Uterus (tissue), 4 donors: ENCODE measurements around the gene FILIP1L. TPM values are rescaled to one million over a fixed set of nuclear protein-coding genes. Genes with fewer than 3 reads are reported as not detected.
A peak's percentile ranks its signal among the peaks of the same experiment; 100 is the strongest.

ENCODE experiments used
- DNase-seq, 2 donors: peaks; one replicate each; pipeline ENCODE4 v3.0.0-alpha.2; 2019 to 2020
- H3K27ac ChIP-seq, 2 donors: fragments of 200-600 bp; sonication (generic); 1 replicate in 1 of 2; 2 replicates in 1 of 2; pipeline ENCODE4 v1.5.1; 2016 to 2018
- H3K27me3 ChIP-seq, 2 donors: fragments of 200-600 bp; sonication (generic); one replicate each; pipeline ENCODE4 v1.5.1; 2018 to 2019; ENCODE audit warnings: control low read depth in 1 of 2
- H3K36me3 ChIP-seq, 2 donors: fragments of 200-600 bp; sonication (generic); one replicate each; pipeline ENCODE4 v1.5.1; 2019; ENCODE audit warnings: control low read depth in 1 of 2
- H3K4me1 ChIP-seq, 2 donors: fragments of 200-600 bp; sonication (generic); one replicate each; pipeline ENCODE4 v1.5.1; 2018 to 2019; ENCODE audit warnings: control low read depth in 1 of 2
- H3K4me3 ChIP-seq, 2 donors: fragments of 200-600 bp; sonication (generic); 1 replicate in 1 of 2; 2 replicates in 1 of 2; pipeline ENCODE4 v1.5.1; 2018 to 2019; ENCODE audit warnings: mild to moderate bottlenecking in 1 of 2
- H3K9me3 ChIP-seq, 2 donors: fragments of 200-600 bp; sonication (generic); one replicate each; pipeline ENCODE4 v1.5.1; 2019; ENCODE audit warnings: control low read depth in 1 of 2
- CTCF ChIP-seq, 4 experiments: fragments of 200-600 bp in 2 of 4; fragments of 450-650 bp in 2 of 4; sonication (generic) in 2 of 4; IDR thresholded peaks; one replicate each; pipeline ENCODE4 v1.5.1; 2016 to 2019; ENCODE audit warnings: antibody characterized with exemption in 4 of 4, mild to moderate bottlenecking in 2 of 4, moderate library complexity in 1 of 4
- POLR2A ChIP-seq, 2 donors: fragments of 450-650 bp; IDR thresholded peaks; one replicate each; pipeline ENCODE4 v1.6.1; 2016; ENCODE audit warnings: antibody characterized with exemption in 2 of 2, mild to moderate bottlenecking in 1 of 2, moderate library complexity in 1 of 2
- intact Hi-C: fragments of 100-400 bp; cut with DNase I; formaldehyde crosslinking; loops from one replicate; pipeline ENCODE4 v1.15.1; 2023; ENCODE audit warnings: low total_unique reads
- microRNA-seq: library from miRNA; unstranded; fragments of <30 nt; microRNA quantifications from one replicate; pipeline ENCODE4, GENCODE V29; 2016; ENCODE audit warnings: borderline microRNAs expressed, borderline replicate concordance
- small RNA-seq: library from RNA; depleted of rRNA; stranded (forward); fragments of <200 nt; gene quantifications from one replicate; pipeline ENCODE3, GENCODE V24; 2016
- total RNA-seq, 4 donors: library from RNA; depleted of rRNA in 3 of 4; stranded (reverse); fragments of >200 nt in 3 of 4; gene quantifications; one replicate each; pipeline versions ENCODE4 v1.1.0 to v1.2.4, GENCODE V29; 2014 to 2023
- donor health status: DM: yes; HTN: yes; CAD: no.

Gene FILIP1L
- total RNA-seq, 4 donors from 2014 or later, result 48.5 to 99.1 (median 66.3) TPM

- Histone ChIP-seq H3K4me1 (no peaks in the 10 kb centered on the region), H3K27me3 (no peaks in the 10 kb centered on the region), H3K27ac (no peak overlapping the region), H3K4me3 (no peak overlapping the region), H3K36me3 (no peaks in the 10 kb centered on the region), H3K9me3 (no peaks in the 10 kb centered on the region)
- TF ChIP-seq CTCF (IDR thresholded peaks at IDR 0.05), result no peak
- no peak for DNase-seq
- intact Hi-C loops, result no loop called here
Measured at GRCh38 chr3:99799422-99799821, 314.9 kb downstream of the FILIP1L start.

- Histone ChIP-seq H3K27ac (no peak overlapping the region), H3K36me3 (no peaks in the 10 kb centered on the region), H3K4me1 (no peaks in the 10 kb centered on the region), H3K27me3 (no peaks in the 10 kb centered on the region), H3K9me3 (no peaks in the 10 kb centered on the region), H3K4me3 (no peak overlapping the region)
- no peak for DNase-seq
- TF ChIP-seq CTCF (IDR thresholded peaks at IDR 0.05), result no peak
- intact Hi-C loops, result no loop called here
Measured at GRCh38 chr3:99795573-99795972, 318.7 kb downstream of the FILIP1L start.

- no peaks in the 10 kb centered on the region for H3K36me3 ChIP-seq
- TF ChIP-seq CTCF (IDR thresholded peaks at IDR 0.05) (no peak), POLR2A (IDR thresholded peaks at IDR 0.05) (no peak)
- intact Hi-C loops, result no loop called here
- no peaks in the 10 kb centered on the region for H3K4me1 ChIP-seq
- no peak for DNase-seq
- H3K4me3 ChIP-seq, result no peak overlapping the region
- no peak overlapping the region for H3K27ac ChIP-seq
- H3K27me3 ChIP-seq, result no peaks in the 10 kb centered on the region
- H3K9me3 ChIP-seq, result no peaks in the 10 kb centered on the region
Measured at GRCh38 chr3:99794485-99794884, 319.8 kb downstream of the FILIP1L start.

GRCh38 chr3:99789011-99789721 is 325.1 kb downstream of the FILIP1L start:
- no peak for DNase-seq
- no peaks in the 10 kb centered on the region for H3K36me3 ChIP-seq
- no peak overlapping the region for H3K4me3 ChIP-seq
- no peaks in the 10 kb centered on the region for H3K4me1 ChIP-seq
- intact Hi-C loops, result no loop called here
- no peak overlapping the region for H3K27ac ChIP-seq
- H3K27me3 ChIP-seq, result no peaks in the 10 kb centered on the region
- TF ChIP-seq CTCF (IDR thresholded peaks at IDR 0.05), result peak; percentile 7 to 48 (median 38)
- TF ChIP-seq POLR2A (IDR thresholded peaks at IDR 0.05), result no peak
- H3K9me3 ChIP-seq, result no peaks in the 10 kb centered on the region

Small RNAs within 50 kb of the gene (microRNA-seq; reads per million reads assigned to microRNA genes)
- not detected for gene MIR3921

Small RNAs within 50 kb of the gene (small RNA-seq; reads per million reads assigned to genes)
- gene MIR3921, result not detected

Other genes with a start within 250 kb of the FILIP1L start
- gene TBC1D23, start 146.5 kb upstream of the FILIP1L start, total RNA-seq, result 100 to 1,000 TPM in 2 of 4 donors, 10 to 100 TPM in 2; 40.7 to 397 (median 101) TPM
- gene NIT2, start 220.3 kb upstream of the FILIP1L start, total RNA-seq, result 10 to 100 TPM; 12.4 to 39.0 (median 19.2) TPM